ENCODE results near the gene SET.

Gene SET

DNA sequence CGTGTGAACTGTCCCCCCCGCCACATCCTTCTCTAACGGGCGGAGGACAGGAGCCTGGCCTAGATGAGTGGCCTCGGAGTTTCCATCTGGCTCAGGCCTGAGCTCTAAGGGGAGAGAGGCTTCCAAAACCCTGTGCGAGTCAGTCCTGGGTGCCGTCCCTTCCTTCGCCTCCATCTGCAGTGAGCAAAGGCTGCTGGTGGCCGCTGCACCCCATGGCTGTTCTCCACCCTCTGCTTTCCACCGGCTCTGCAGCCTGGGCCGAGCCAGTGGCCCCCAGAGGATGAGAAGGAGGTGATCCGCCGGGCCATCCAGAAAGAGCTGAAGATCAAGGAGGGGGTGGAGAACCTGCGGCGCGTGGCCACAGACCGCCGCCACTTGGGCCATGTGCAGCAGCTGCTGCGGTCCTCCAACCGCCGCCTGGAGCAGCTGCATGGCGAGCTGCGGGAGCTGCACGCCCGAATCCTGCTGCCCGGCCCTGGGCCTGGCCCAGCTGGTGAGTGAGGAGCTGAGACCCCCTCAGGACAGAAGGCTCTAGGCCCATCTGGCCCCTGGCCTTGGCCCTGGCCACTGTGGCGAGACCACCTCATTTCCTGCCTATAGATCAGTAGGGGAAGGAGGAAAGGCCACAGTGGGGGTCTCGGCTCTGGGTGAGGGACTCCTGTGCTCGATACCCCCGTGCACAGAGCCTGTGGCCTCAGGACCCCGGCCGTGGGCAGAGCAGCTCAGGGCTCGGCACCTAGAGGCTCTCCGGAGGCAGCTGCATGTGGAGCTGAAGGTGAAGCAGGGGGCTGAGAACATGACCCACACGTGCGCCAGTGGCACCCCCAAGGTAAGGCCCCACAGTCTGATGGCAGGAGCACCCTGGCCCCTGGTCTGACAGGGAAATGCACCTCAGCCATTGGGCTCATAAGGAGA is 16.3 kb downstream of the SET start:
- WGBS = 97% methylated on average over 36 of the region's 36 CpGs
- H2BK15ac ChIP-seq (ENCODE audit: low read depth, poor library complexity, severe bottlenecking) = no peak overlapping the region
- no peak overlapping the region for H3K4ac ChIP-seq (ENCODE audit: low read depth in 1 of 2, low read length in 2 of 2)
- no peak overlapping the region for H3K23ac ChIP-seq (ENCODE audit: low read length in 2 of 2)
- H2BK5ac ChIP-seq (ENCODE audit: low read depth, low read length, poor library complexity, severe bottlenecking) = no peak overlapping the region
- no peak overlapping the region for H3K4me3 ChIP-seq (ENCODE audit: insufficient read depth in 1 of 2, low read depth in 1 of 2, low read length in 2 of 2)
- no peak overlapping the region for H2BK12ac ChIP-seq (ENCODE audit: low read length in 2 of 2)
- H3K27ac ChIP-seq (ENCODE audit: low read length, poor library complexity, severe bottlenecking) = no peak overlapping the region
- H3K4me1 ChIP-seq (ENCODE audit: control insufficient read depth, insufficient read depth, low read depth, low read length) = peaks cover 13% of the 10 kb centered on the region
- no peak overlapping the region for H3K14ac ChIP-seq (ENCODE audit: low read length in 2 of 2)
- no peak overlapping the region for H3K9ac ChIP-seq (ENCODE audit: low read length)
- H3K79me1 ChIP-seq (replicated peaks; ENCODE audit: low read length, poor library complexity, severe bottlenecking) = peaks cover 6% of the 10 kb centered on the region
- H2BK120ac ChIP-seq (ENCODE audit: low read depth, low read length) = no peak overlapping the region
- H3K27me3 ChIP-seq (ENCODE audit: control insufficient read depth in 1 of 2, insufficient read depth in 1 of 2, low read length in 2 of 2) = no peaks in the 10 kb centered on the region
- no peak overlapping the region for H3K4me2 ChIP-seq (ENCODE audit: low read length, poor library complexity, severe bottlenecking)
- H4K8ac ChIP-seq (ENCODE audit: low read length) = no peak overlapping the region
- peaks cover 0 to 9% of the 10 kb centered on the region in 2 experiments for H3K36me3 ChIP-seq (ENCODE audit: control insufficient read depth in 1 of 2, insufficient read depth in 2 of 2, low read depth in 1 of 2, low read length in 2 of 2)
- H3K9me3 ChIP-seq (ENCODE audit: control insufficient read depth, low read length) = no peaks in the 10 kb centered on the region
- H2AK5ac ChIP-seq (ENCODE audit: low read length, severe bottlenecking) = no peak overlapping the region
- DNase-seq = no peak
- no peak overlapping the region for H4K91ac ChIP-seq (ENCODE audit: low read length)
- no peak overlapping the region for H2AFZ ChIP-seq (ENCODE audit: low read depth, low read length)
- H3K18ac ChIP-seq (ENCODE audit: low read depth in 1 of 2, low read length in 2 of 2) = no peak overlapping the region

GRCh38 chr9:128706045-128706444 is 17.0 kb downstream of the SET start:
- no peak overlapping the region for H4K8ac ChIP-seq (ENCODE audit: low read length)
- H3K14ac ChIP-seq (ENCODE audit: low read length in 2 of 2) = no peak overlapping the region
- H3K27ac ChIP-seq (ENCODE audit: low read length, poor library complexity, severe bottlenecking) = no peak overlapping the region
- no peak overlapping the region for H3K23ac ChIP-seq (ENCODE audit: low read length in 2 of 2)
- no peak overlapping the region for H3K4ac ChIP-seq (ENCODE audit: low read depth in 1 of 2, low read length in 2 of 2)
- H2AFZ ChIP-seq (ENCODE audit: low read depth, low read length) = no peak overlapping the region
- H3K9me3 ChIP-seq (ENCODE audit: control insufficient read depth, low read length) = no peaks in the 10 kb centered on the region
- H3K4me1 ChIP-seq (ENCODE audit: control insufficient read depth, insufficient read depth, low read depth, low read length) = peaks cover 13% of the 10 kb centered on the region
- no peak overlapping the region for H3K4me3 ChIP-seq (ENCODE audit: insufficient read depth in 1 of 2, low read depth in 1 of 2, low read length in 2 of 2)
- H2BK15ac ChIP-seq (ENCODE audit: low read depth, poor library complexity, severe bottlenecking) = no peak overlapping the region
- no peak overlapping the region for H4K91ac ChIP-seq (ENCODE audit: low read length)
- DNase-seq = no peak
- H3K27me3 ChIP-seq (ENCODE audit: control insufficient read depth in 1 of 2, insufficient read depth in 1 of 2, low read length in 2 of 2) = no peaks in the 10 kb centered on the region
- no peak overlapping the region for H2AK5ac ChIP-seq (ENCODE audit: low read length, severe bottlenecking)
- H2BK5ac ChIP-seq (ENCODE audit: low read depth, low read length, poor library complexity, severe bottlenecking) = no peak overlapping the region
- peaks cover 0 to 9% of the 10 kb centered on the region in 2 experiments for H3K36me3 ChIP-seq (ENCODE audit: control insufficient read depth in 1 of 2, insufficient read depth in 2 of 2, low read depth in 1 of 2, low read length in 2 of 2)
- no peak overlapping the region for H3K9ac ChIP-seq (ENCODE audit: low read length)
- H3K18ac ChIP-seq (ENCODE audit: low read depth in 1 of 2, low read length in 2 of 2) = no peak overlapping the region
- H2BK12ac ChIP-seq (ENCODE audit: low read length in 2 of 2) = no peak overlapping the region
- WGBS = 100% methylated on average over 1 of the region's 1 CpG
- no peak overlapping the region for H3K4me2 ChIP-seq (ENCODE audit: low read length, poor library complexity, severe bottlenecking)
- H2BK120ac ChIP-seq (ENCODE audit: low read depth, low read length) = no peak overlapping the region
- peaks cover 6% of the 10 kb centered on the region for H3K79me1 ChIP-seq (replicated peaks; ENCODE audit: low read length, poor library complexity, severe bottlenecking)

DNA sequence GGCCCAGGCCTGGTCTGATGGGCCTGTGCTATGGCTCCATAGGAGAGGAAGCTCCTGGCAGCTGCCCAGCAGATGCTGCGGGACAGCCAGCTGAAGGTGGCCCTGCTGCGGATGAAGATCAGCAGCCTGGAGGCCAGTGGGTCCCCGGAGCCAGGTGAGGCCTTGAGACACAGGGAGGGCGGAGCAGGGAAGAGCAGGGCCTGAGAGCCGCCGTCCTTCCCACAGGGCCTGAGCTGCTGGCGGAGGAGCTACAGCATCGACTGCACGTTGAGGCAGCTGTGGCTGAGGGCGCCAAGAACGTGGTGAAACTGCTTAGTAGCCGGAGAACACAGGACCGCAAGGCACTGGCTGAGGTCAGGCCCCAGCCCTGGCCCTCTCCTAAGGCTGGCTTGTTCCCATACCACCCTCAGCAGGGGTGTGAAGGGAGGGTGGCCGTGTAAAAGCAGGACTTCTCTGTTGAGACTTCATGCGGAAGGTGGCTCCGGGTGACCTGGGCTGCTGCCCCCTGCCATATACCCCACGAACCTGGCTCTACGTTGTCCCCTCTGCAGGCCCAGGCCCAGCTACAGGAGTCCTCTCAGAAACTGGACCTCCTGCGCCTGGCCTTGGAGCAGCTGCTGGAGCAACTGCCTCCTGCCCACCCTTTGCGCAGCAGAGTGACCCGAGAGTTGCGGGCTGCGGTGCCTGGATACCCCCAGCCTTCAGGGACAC is 17.8 kb downstream of the SET start:
- Histone ChIP-seq H3K14ac (ENCODE audit: low read length in 2 of 2) (no peak overlapping the region), H3K4me1 (ENCODE audit: control insufficient read depth, insufficient read depth, low read depth, low read length) (peaks cover 10% of the 10 kb centered on the region), H3K4me2 (ENCODE audit: low read length, poor library complexity, severe bottlenecking) (no peak overlapping the region), H2BK120ac (ENCODE audit: low read depth, low read length) (no peak overlapping the region), H4K91ac (ENCODE audit: low read length) (no peak overlapping the region), H2BK5ac (ENCODE audit: low read depth, low read length, poor library complexity, severe bottlenecking) (no peak overlapping the region), H4K8ac (ENCODE audit: low read length) (no peak overlapping the region), H2BK15ac (ENCODE audit: low read depth, poor library complexity, severe bottlenecking) (no peak overlapping the region), H3K9ac (ENCODE audit: low read length) (no peak overlapping the region), H3K79me1 (replicated peaks; ENCODE audit: low read length, poor library complexity, severe bottlenecking) (peaks cover 6% of the 10 kb centered on the region), H3K27ac (ENCODE audit: low read length, poor library complexity, severe bottlenecking) (no peak overlapping the region), H3K23ac (ENCODE audit: low read length in 2 of 2) (no peak overlapping the region), H3K9me3 (ENCODE audit: control insufficient read depth, low read length) (no peaks in the 10 kb centered on the region), H3K27me3 (ENCODE audit: control insufficient read depth in 1 of 2, insufficient read depth in 1 of 2, low read length in 2 of 2) (no peaks in the 10 kb centered on the region), H3K36me3 (ENCODE audit: control insufficient read depth in 1 of 2, insufficient read depth in 2 of 2, low read depth in 1 of 2, low read length in 2 of 2) (peaks cover 0 to 9% of the 10 kb centered on the region in 2 experiments), H3K18ac (ENCODE audit: low read depth in 1 of 2, low read length in 2 of 2) (no peak overlapping the region), H2AK5ac (ENCODE audit: low read length, severe bottlenecking) (no peak overlapping the region), H3K4ac (ENCODE audit: low read depth in 1 of 2, low read length in 2 of 2) (no peak overlapping the region), H2BK12ac (ENCODE audit: low read length in 2 of 2) (no peak overlapping the region), H3K4me3 (ENCODE audit: insufficient read depth in 1 of 2, low read depth in 1 of 2, low read length in 2 of 2) (no peak overlapping the region), H2AFZ (ENCODE audit: low read depth, low read length) (no peak overlapping the region)
- DNase-seq = no peak
- 87% methylated on average over 22 of the region's 23 CpGs for WGBS

DNA sequence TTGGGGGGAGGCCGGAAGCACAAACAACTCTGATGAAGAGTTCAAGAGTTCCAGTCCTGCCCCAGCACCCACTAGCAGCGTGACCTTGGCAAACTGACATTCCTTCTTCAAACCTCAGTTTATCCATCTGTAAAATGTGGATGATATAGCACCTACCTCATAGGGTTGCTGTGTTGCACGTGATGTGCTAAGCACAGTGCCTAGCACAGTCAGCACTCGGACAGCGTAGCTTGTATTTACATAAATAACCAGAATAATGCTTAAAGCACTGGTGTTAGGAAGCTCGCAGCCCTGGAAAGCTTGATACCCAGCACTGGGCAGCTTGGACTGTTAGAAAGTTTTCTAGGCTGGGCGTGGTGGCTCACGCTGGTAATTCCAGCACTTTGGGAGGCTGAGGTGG is 18.4 kb downstream of the SET start:
- no peak for DNase-seq
- H3K4me2 ChIP-seq (ENCODE audit: low read length, poor library complexity, severe bottlenecking) = no peak overlapping the region
- no peak overlapping the region for H2AFZ ChIP-seq (ENCODE audit: low read depth, low read length)
- H2BK5ac ChIP-seq (ENCODE audit: low read depth, low read length, poor library complexity, severe bottlenecking) = no peak overlapping the region
- peaks cover 0 to 11% of the 10 kb centered on the region in 2 experiments for H3K36me3 ChIP-seq (ENCODE audit: control insufficient read depth in 1 of 2, insufficient read depth in 2 of 2, low read depth in 1 of 2, low read length in 2 of 2)
- H3K14ac ChIP-seq (ENCODE audit: low read length in 2 of 2) = no peak overlapping the region
- no peak overlapping the region for H3K23ac ChIP-seq (ENCODE audit: low read length in 2 of 2)
- no peak overlapping the region for H3K27ac ChIP-seq (ENCODE audit: low read length, poor library complexity, severe bottlenecking)
- H4K91ac ChIP-seq (ENCODE audit: low read length) = no peak overlapping the region
- 95% methylated on average over 8 of the region's 8 CpGs for WGBS
- H2AK5ac ChIP-seq (ENCODE audit: low read length, severe bottlenecking) = no peak overlapping the region
- H3K79me1 ChIP-seq (replicated peaks; ENCODE audit: low read length, poor library complexity, severe bottlenecking) = peaks cover 6% of the 10 kb centered on the region
- H3K9ac ChIP-seq (ENCODE audit: low read length) = no peak overlapping the region
- H3K27me3 ChIP-seq (ENCODE audit: control insufficient read depth in 1 of 2, insufficient read depth in 1 of 2, low read length in 2 of 2) = no peaks in the 10 kb centered on the region
- no peak overlapping the region for H3K4me3 ChIP-seq (ENCODE audit: insufficient read depth in 1 of 2, low read depth in 1 of 2, low read length in 2 of 2)
- no peak overlapping the region for H4K8ac ChIP-seq (ENCODE audit: low read length)
- no peaks in the 10 kb centered on the region for H3K9me3 ChIP-seq (ENCODE audit: control insufficient read depth, low read length)
- no peak overlapping the region for H3K18ac ChIP-seq (ENCODE audit: low read depth in 1 of 2, low read length in 2 of 2)
- H2BK12ac ChIP-seq (ENCODE audit: low read length in 2 of 2) = no peak overlapping the region
- H3K4me1 ChIP-seq (ENCODE audit: control insufficient read depth, insufficient read depth, low read depth, low read length) = peaks cover 10% of the 10 kb centered on the region
- no peak overlapping the region for H2BK120ac ChIP-seq (ENCODE audit: low read depth, low read length)
- no peak overlapping the region for H3K4ac ChIP-seq (ENCODE audit: low read depth in 1 of 2, low read length in 2 of 2)
- H2BK15ac ChIP-seq (ENCODE audit: low read depth, poor library complexity, severe bottlenecking) = no peak overlapping the region

Data from mesenchymal stem cell (in vitro differentiated cells and primary cell).